ENCODE measurements around the gene KLRC3. TPM values are rescaled to one million over a fixed set of nuclear protein-coding genes. Genes with fewer than 3 reads are reported as not detected.

Gene KLRC3
- total RNA-seq, 1 experiment from 2014 or later = 0.74 TPM

DNA sequence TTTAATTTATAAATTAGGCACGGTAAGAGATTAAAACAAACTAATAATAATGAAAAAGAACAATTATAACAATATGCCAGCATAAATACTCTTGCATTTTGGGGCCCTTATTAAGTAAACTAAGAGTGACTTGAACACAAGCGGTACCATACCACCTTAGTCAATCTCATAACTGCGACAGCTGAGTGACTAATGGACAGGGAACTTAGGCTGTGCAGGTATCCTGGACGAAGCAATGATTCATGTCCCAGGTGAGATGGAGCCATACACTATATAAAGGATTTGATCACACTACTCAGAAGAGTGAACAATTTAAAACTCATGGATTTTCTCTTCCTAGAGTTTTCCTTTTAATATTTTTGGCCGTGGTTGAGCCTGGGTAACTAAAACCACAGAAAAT lies 15.1 kb downstream of the KLRC3 start:
- intact Hi-C loops (cut with micrococcal nuclease; ENCODE audit: unreplicated experiment) (no loop called here), in situ Hi-C loops (cut with HindIII; ENCODE audit: low pct_unique_long_range_greater_than_20kb, low sequenced_read_pairs) (no loop called here)
- Histone ChIP-seq H3K36me3 (ENCODE audit: control insufficient read depth, insufficient read depth, low read length) (no peaks in the 10 kb centered on the region; the same call in 1 of the 2 replicates), H3K9me3 (ENCODE audit: control insufficient read depth, insufficient read depth, low read depth, low read length) (0 out of 2 replicates have a peak, but pooled peaks cover 2% of the 10 kb centered on the region), H3K27ac (ENCODE audit: low read length) (peak overlapping the region; percentile 34; the same call in 1 of the 2 replicates), H3K27me3 (ENCODE audit: control insufficient read depth, insufficient read depth, low read length) (no peaks in the 10 kb centered on the region), H3K4me1 (ENCODE audit: control insufficient read depth, insufficient read depth, low read length) (peaks cover 7% of the 10 kb centered on the region; the same call in 1 of the 2 replicates), H3K4me3 (ENCODE audit: low read depth in 2 of 2, low read length in 2 of 2) (no peak overlapping the region)
- no TSS peak for BruUV-seq (replicated peaks)
- DNase-seq (ENCODE audit: low read depth, low spot score) (no peak), ATAC-seq (no peak)
- TF ChIP-seq SIN3A (IDR thresholded peaks at IDR 0.05; ENCODE audit: borderline replicate concordance, insufficient read depth, low read depth, low read length) (no peak), TCF7L2 (IDR thresholded peaks at IDR 0.05; ENCODE audit: low read depth, low read length) (no peak), POLR2AphosphoS5 (IDR thresholded peaks at IDR 0.05; ENCODE audit: low read depth, low read length) (no peak)
- TF ChIP-seq, protein P1, sequence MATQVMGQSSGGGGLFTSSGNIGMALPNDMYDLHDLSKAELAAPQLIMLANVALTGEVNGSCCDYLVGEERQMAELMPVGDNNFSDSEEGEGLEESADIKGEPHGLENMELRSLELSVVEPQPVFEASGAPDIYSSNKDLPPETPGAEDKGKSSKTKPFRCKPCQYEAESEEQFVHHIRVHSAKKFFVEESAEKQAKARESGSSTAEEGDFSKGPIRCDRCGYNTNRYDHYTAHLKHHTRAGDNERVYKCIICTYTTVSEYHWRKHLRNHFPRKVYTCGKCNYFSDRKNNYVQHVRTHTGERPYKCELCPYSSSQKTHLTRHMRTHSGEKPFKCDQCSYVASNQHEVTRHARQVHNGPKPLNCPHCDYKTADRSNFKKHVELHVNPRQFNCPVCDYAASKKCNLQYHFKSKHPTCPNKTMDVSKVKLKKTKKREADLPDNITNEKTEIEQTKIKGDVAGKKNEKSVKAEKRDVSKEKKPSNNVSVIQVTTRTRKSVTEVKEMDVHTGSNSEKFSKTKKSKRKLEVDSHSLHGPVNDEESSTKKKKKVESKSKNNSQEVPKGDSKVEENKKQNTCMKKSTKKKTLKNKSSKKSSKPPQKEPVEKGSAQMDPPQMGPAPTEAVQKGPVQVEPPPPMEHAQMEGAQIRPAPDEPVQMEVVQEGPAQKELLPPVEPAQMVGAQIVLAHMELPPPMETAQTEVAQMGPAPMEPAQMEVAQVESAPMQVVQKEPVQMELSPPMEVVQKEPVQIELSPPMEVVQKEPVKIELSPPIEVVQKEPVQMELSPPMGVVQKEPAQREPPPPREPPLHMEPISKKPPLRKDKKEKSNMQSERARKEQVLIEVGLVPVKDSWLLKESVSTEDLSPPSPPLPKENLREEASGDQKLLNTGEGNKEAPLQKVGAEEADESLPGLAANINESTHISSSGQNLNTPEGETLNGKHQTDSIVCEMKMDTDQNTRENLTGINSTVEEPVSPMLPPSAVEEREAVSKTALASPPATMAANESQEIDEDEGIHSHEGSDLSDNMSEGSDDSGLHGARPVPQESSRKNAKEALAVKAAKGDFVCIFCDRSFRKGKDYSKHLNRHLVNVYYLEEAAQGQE (IDR thresholded peaks at IDR 0.05; ENCODE audit: insufficient read depth in 1 of 2, low read depth in 2 of 2, low read length in 1 of 2) = no peak
- TF ChIP-seq, protein P2, sequence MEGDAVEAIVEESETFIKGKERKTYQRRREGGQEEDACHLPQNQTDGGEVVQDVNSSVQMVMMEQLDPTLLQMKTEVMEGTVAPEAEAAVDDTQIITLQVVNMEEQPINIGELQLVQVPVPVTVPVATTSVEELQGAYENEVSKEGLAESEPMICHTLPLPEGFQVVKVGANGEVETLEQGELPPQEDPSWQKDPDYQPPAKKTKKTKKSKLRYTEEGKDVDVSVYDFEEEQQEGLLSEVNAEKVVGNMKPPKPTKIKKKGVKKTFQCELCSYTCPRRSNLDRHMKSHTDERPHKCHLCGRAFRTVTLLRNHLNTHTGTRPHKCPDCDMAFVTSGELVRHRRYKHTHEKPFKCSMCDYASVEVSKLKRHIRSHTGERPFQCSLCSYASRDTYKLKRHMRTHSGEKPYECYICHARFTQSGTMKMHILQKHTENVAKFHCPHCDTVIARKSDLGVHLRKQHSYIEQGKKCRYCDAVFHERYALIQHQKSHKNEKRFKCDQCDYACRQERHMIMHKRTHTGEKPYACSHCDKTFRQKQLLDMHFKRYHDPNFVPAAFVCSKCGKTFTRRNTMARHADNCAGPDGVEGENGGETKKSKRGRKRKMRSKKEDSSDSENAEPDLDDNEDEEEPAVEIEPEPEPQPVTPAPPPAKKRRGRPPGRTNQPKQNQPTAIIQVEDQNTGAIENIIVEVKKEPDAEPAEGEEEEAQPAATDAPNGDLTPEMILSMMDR (IDR thresholded peaks at IDR 0.05) = no peak
- CTCF ChIA-PET = no interaction called here
- POLR2A ChIA-PET = no interaction called here

DNA sequence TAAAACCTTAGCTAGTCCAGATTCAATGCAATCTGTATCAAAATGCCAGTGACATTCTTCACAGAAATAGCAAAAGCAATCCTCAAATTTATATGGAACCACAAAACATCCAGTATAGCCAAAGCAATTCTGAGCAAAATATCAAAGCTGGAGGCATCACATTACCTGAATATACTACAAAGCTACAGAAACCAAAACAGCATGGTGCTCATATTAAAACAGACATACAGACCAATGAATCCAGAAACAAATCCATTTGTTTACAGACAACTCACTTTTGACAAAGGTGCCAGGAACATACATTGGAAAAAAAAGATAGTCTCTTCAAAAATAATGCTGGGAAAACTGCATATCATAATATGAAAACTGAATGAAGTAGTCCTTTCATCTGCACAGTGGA lies 15.6 kb downstream of the KLRC3 start:
- ChIA-PET POLR2A (no interaction called here), CTCF (no interaction called here)
- intact Hi-C loops (cut with micrococcal nuclease; ENCODE audit: unreplicated experiment) = no loop called here
- Histone ChIP-seq H3K4me3 (ENCODE audit: low read depth in 2 of 2, low read length in 2 of 2) (no peak overlapping the region), H3K9me3 (ENCODE audit: control insufficient read depth, insufficient read depth, low read depth, low read length) (0 out of 2 replicates have a peak, but pooled peaks cover 2% of the 10 kb centered on the region), H3K27me3 (ENCODE audit: control insufficient read depth, insufficient read depth, low read length) (no peaks in the 10 kb centered on the region), H3K4me1 (ENCODE audit: control insufficient read depth, insufficient read depth, low read length) (peaks cover 7% of the 10 kb centered on the region; the same call in 1 of the 2 replicates), H3K27ac (ENCODE audit: low read length) (no peak overlapping the region; the same call in 1 of the 2 replicates), H3K36me3 (ENCODE audit: control insufficient read depth, insufficient read depth, low read length) (no peaks in the 10 kb centered on the region; the same call in 1 of the 2 replicates)
- no peak for DNase-seq (ENCODE audit: low read depth, low spot score)
- no peak for ATAC-seq
- in situ Hi-C loops (cut with HindIII; ENCODE audit: low pct_unique_long_range_greater_than_20kb, low sequenced_read_pairs) = no loop called here
- TF ChIP-seq TCF7L2 (IDR thresholded peaks at IDR 0.05; ENCODE audit: low read depth, low read length) (no peak), POLR2AphosphoS5 (IDR thresholded peaks at IDR 0.05; ENCODE audit: low read depth, low read length) (no peak), SIN3A (IDR thresholded peaks at IDR 0.05; ENCODE audit: borderline replicate concordance, insufficient read depth, low read depth, low read length) (no peak)
- TF ChIP-seq, protein P2 (IDR thresholded peaks at IDR 0.05) = no peak
- TF ChIP-seq, protein P1 (IDR thresholded peaks at IDR 0.05; ENCODE audit: insufficient read depth in 1 of 2, low read depth in 2 of 2, low read length in 1 of 2) = no peak
- BruUV-seq (replicated peaks) = no TSS peak

Data from Panc1 (cell line).